HG03045 (cell line): Measurements from ENCODE around the gene LRCOL1.

Source experiments
- ATAC-seq: cut with Tn5 transposase; IDR thresholded peaks from one replicate; pipeline ENCODE4 v1.9.1; 2021; ENCODE audit warnings: mild to moderate bottlenecking, moderate library complexity; ENCODE audit not compliant: unreplicated experiment

Gene LRCOL1

DNA sequence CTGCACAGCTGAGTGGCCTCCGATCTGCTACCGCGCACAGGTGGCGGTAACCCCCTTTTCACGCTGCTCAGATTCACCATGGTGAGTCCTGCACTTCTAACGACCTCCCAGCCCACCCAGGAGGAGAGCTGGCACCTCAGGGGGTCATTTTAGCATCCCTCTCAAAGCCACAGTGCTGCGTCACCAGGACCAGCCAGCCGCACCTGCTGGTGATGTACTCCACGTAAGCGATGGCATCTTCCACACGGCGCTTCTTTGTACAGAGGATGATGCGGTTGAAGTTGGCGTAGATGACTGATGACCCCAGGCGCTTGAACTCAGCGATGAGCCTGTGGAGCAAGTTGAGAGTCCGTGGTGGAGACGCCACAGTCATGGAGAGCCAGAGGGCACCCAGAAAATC lies 27.4 kb upstream of the LRCOL1 start:
- no peak for ATAC-seq

DNA sequence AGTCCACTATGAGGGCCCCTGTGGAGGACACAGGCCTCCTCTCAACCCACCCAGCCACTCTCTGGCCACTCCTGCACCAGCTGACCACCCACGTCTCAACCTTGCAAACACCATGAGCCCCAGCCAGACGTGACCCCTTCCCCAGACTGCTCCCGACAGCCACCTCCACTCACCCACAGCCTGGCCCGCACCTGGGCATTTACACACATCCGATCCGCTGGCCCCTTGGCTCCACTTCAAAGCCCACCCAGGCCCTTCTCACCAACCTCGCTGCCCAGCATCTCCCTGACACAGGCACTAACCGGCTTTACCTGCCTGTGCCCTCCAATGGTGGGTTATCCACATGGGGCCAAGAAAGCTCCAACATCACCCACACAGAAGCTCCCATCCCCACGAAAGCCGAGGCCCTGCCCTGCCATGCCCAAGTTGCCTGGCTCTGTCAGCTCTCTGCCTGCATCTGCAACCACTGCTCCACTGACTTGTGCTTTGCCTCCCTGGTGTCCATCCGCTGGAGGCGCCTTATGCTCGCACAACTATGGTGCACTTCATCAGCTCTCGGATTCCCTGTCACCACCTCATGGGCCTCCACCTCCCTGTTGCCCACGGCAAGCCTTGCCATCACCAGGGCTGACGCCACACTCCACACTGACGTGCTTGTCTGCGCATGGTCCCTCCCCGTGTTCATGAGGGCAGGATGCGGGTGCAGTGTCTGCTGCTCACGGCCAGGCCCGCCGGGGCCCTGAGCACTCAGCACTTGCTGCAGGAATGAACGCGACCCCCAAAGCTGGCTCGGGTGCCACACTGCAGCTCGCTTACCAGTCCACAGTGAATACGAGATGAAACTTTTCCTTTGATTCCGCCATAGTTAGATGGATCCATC lies 24.9 kb upstream of the LRCOL1 start:
- no peak for ATAC-seq

DNA sequence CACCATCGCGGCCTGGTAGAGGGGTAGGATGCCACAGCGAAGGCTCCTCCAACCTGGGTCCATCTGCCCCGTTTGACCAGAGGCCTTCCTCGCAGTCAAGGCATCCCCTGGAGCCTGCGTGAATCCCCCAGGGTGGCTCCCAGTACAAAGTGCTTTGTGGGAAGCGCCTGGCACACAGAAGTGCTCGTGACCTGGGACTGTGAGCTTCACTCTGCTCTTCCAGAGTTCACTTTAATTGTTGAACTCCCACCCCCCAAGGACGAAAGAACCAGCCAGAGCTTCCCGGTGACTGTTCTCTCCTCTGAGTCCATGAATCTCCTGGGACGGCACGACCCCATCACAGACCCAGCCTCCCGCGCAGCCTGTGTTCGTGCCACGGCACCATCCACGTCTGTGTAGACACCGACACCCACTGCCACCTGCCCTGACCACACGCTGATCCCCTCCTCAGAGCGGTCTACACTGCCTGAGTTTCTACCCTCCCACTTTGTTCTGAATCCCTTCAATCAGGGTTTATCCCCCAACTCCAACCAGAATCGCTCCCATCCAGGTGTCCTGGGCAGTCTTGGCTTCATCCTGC lies 24.1 kb upstream of the LRCOL1 start:
- no peak for ATAC-seq

DNA sequence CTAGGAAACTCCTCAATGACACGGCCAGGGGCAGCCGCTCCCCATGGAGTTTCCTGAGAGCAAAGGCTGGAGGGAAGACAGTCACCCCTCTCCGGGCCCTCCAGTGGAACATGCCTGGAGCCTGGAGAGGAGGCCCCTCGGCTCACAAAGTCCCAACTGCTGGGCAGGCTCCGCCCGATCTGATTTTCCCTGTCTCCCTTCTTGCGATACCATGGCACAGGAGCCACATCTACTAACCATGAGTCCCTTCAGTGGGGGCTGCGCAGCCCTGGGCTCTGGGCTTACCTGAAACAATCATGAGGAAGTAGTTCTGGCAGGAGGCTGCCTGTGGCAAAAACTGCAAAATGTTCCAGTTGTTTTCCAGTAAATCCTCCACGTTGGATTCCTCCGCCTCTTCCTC lies 23.5 kb upstream of the LRCOL1 start:
- ATAC-seq = no peak

DNA sequence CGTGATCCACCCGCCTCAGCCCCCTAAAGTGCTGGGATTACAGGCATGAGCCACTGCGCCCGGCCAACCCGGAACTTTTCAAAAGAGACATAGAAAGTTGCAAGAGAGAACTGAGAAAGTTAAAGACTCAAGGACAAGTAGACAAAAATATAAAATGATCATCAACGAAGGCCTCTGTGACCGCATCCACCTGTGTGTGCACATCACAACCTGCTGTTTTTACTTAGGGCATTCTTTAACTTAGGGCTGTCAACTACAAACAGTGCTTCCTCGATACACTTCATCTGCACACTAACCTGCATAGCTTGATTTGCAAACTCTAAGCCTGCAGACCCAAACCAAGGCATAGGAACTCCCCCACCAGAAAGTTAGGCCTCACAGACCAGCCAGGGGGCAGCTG lies 23.0 kb upstream of the LRCOL1 start:
- ATAC-seq = no peak

DNA sequence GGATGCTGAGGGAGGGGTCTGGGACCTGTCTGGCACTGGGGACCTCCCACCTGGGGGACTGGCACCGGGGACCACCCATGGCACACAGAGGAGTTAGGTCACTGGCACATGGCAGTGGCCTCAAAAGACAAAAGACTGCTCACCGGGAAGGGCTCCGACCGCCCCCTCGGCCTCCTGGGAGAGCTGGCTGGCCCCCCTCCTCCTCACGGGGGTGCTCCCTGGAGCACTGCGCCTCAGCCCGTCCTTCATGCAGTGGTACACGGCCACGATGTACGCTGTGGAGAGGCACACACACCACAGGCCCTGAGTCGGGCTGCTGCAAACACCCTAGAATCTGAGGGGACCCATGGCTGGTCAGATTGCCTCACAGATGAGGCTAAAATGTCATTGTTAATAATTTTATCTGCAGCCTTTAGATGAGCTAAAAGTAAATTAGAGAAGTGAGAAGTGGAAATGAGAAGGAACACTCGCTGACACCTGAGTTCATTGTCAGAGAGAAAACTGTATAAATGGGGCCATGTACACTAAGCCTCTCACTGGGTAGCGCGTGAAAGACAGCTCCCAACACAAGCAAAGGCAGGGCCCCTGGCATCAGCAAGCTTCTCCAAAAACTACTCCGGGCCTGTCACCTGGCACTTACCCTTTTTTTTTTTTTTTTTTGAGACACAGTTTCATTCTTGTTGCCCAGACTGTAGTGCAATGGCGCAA lies 22.3 kb upstream of the LRCOL1 start:
- no peak for ATAC-seq

DNA sequence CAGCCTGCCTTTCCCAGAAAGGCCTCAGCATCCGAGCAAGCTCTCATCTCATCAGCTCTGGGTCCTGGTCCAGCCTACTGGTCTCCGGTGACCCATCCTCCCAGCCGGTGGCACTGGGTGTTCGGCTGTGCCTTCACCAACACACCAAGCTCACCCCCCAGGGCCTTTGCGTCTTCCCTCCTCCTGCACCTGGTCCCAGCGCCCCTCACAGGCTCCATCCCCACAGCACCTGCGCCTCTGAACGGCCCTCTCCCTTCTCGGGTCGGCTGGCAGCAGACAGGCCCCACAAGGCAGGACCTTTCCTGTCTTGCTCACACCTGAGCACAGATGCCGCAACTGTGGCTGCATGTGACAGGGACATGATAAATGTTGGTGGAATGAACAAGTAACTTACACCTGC lies 21.3 kb upstream of the LRCOL1 start:
- no peak for ATAC-seq

DNA sequence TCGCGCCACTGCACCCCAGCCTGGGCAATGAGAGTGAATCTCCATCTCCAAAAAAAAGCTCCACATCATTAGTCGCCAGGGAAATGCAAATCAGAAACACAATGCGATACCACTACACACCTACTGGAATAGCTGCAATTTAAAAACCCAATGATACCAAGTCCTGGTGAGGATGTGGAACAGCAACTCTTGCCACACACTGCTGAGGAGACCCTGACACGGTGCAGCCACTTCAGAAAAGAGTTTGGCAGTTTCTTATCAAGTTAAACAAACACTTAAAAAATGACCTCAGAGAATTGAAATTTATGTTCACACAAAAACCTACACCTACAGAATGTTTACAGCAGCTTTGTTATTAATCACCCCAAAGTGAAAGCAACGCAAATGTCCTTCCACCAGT lies 20.3 kb upstream of the LRCOL1 start:
- ATAC-seq = no peak

DNA sequence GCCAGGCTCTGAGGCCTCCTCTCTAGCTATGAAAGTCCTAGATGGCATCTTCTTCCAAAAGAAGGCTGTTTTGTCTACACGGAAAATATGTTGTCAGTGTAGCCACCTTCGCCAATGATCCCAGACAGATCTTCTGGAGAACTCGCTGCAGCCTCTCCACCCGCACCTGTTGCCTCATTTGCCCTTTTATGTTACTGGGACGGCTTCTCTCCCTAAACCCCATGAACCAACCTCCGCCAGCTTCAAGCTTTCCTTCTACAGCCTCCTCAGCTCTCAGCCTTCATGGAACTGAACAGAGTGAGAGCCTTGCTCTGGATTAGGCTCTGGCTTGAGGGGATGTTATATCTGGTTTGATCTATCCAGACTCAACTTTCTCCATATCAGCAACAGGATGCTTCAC lies 18.9 kb upstream of the LRCOL1 start:
- ATAC-seq = no peak

DNA sequence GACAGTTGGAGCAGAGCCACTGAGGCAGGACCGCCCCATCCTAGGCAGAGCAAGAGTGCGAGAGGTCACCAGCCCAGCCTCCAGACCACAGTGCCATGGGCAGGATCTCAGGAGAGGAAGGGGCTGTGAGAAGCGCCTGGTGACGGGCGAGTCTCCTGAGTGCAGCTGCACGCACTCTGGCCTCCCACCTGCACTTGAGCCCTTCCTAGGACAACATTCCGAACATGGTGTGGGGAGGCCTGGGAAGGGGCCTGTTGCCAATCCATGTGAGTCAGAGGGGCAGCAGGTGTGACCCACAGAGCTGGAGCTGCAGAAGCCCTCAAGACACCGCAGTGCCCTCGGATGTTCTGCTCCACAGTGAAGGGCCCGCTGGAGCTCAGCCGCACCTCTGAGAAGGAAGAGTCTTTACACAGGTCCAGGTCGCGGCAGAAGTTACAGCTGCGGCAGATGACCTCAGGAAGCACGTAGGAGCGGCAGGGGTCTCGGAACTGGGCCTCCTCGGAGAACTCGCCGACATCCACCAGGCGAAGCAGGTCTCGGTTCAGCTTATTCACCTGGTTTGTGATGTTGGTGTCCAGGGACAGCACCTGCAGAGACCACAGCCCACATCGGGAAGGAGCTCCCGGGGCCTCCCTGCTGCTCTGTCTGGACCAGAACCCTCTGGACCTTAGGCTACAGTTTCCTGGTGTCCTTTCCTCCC lies 15.5 kb upstream of the LRCOL1 start:
- ATAC-seq = no peak

DNA sequence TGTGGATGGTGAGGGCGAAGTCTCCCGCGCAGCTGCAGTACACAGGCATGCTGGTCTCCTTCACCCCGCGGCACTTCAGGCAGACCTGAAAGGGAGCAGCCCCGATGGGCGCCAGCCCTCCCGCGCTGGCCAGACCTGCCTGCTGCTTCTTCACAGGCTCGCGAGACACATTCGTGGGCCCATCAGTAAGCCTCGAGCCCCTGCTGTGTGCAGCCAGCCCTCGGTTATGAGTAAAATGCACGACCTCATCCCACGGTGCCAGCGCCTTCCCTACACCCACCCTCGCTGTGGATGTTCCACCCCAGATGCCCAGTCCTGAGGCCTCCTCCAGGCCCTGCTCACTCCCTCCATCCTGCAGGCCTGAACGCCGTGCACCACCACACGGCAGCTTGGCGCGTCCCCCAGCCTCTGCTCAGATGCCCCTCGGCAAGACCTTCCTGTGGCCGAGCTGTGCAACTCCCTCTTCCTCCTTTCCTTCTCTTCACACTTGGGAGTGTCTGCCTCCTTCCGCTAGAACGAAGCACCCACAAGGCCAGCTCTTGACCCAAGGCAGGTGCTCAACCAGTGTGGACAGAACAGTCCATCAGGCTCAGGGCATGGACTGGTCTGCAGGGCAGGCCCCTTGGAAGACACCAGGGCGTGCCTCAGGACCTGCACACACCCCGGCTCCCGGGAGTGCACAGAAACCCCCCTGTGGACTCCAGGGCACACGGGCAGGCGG lies 14.7 kb upstream of the LRCOL1 start:
- ATAC-seq = no peak

DNA sequence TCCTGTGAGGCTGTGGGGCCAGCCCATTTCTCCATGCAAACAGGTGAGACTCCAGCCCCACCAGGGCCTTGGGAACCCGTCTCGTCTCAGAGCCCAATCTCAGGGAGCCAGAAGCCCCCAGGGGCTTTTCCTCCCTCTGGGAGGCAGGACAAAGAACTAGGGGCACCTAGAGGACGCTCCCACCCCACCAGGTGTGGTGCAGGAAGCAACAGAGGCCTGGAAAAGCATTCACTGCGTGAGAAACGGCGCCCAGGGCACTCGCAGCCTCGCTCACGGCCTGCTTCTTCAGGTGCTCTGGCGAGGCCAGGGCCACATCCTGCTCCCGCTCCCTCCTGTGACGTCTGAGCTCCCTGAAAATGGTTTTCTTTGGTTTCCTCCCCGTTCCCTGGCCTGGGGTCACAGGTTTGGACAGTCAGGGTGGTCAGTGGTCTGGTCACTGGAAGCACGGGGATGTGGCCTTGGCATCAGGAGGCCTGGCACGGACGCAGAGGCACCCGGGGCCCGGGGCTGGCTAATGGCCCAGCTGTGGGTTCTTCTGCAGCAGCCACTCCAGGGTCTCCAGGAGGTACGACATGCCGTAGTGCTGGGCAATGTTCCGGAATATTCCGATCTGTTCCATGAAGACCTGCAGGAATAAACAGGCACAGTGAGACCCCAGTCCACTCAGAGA lies 13.9 kb upstream of the LRCOL1 start:
- no peak for ATAC-seq

DNA sequence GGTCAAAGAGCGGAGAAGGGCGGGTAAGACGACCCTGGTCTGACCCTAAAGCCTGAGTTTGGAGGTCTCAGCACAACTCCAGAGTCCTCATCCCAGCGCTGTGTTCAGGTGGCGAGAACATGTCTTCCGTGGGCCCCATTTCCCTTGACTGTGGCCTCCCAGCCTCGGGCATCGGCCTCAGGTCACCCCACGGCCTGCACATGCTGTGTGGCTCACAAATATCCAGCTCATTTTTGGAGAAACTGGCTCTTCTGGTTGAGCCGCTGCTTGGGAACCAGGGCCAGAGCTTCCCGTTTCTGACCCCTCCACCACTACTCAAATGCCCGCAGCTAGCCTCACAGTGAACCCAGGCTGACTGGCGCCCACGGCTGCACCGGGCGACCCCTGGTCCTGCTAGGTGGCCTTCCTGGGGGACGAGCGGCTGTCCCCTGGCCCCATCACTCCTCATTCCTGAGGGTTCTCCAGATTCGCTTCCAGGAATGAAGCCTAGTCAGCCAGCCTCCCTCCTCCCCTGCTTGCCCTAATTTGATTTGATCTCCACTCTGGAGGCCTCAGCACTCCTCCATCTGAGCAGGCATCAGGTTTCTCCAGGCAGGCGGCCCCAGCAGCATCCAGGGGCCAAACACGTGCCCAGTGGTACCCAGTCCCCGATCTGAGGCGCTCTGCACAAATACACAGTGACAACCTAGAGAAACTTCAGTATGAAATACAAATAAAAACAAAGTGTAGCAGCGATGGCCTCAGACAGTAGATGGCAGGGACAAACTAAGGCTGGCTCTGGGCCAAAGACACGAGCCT lies 12.9 kb upstream of the LRCOL1 start:
- ATAC-seq = no peak

DNA sequence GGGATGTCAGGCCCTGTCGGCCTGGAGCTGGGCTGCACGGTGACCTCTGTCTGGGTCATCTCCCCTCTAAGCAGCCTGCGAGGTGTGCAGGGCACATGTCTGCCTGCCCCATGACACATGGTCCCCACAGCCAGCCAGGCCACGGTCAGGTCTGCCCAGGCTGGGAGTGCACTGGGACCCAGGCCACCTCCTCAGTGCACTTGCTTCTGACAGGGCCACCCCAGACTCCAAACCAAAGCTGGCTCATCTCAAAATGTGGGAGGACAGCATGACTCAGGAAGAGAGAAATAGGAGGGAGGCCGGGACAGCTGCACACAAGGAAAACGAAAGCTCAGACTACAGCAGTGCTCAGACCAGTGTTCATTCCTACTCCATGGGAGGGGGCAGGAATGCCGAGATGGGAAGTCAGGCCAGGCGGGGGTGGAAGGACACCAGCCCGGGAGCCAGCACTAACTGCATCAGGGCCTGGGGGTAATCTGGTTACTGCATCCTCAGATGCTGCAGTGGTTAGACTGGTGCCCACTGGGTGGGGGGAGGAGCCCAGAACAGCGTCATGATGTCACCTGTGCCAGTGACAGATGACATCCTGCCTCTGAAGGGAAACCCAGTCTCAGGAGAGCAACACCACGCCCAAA lies 12.2 kb upstream of the LRCOL1 start:
- no peak for ATAC-seq

DNA sequence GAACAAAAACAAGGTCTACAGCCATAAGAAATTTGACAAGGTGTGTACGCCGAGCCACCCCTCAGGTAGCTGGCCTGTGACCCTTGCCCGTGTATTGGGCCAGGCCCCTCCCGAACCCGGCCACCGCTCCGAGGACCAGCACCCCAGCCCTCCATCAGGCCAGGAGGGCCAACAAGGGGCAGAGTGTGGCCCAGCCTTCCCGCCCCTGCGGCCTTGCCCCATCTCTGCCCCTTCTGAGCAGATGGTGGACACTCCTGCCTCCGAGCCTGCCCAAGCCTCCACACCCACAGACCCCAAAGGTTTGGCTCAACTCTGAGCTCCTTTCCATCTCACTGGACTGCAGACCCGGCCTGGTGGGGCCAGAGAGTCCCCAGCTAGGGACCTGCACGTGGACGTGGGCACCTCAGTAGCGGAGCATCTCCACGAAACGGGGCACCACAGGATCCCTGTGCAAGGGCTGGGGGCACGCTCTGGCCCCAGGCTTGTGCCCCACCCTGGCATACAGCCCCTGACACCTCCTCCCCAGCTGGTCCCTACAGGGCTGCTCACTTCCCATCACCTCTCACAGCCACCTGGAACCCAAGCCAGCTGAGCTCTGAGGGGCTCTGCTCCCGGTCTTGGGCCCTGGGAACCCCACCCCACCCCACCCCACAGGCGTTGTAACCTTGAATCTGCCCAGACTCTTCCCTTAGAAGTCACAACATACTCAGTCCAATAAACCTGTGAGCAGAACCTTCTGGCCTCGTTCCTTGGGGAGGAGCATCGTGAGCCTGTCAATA lies 11.5 kb upstream of the LRCOL1 start:
- ATAC-seq = no peak

DNA sequence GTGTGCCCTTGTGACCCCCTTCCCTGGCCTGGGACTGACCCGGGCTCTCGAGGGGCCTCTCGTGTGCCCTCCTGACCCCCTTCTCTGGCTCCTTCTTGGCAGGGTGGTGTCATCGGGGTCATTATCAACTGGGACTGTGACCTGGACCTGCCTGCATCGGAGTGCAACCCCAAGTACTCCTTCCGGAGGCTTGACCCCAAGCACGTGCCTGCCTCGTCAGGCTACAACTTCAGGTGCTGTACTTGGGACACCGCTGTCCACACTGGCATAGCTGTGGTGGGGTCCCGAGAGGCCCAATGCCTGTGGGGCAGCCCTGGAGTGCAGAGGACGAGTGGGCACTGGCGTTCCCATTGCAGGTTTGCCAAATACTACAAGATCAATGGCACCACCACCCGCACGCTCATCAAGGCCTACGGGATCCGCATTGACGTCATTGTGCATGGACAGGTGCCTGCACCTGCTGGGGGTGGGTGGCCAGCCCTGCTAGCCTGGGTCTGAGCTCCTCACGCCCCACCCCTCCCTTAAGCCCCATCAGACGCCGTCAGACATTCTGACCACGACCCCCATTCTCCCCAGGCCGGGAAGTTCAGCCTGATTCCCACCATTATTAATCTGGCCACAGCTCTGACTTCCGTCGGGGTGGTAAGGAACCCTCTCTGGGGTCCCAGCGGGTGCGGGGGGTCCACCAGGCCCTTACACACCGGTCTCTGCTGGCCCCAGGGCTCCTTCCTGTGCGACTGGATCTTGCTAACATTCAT lies 10.7 kb upstream of the LRCOL1 start:
- ATAC-seq = no peak

DNA sequence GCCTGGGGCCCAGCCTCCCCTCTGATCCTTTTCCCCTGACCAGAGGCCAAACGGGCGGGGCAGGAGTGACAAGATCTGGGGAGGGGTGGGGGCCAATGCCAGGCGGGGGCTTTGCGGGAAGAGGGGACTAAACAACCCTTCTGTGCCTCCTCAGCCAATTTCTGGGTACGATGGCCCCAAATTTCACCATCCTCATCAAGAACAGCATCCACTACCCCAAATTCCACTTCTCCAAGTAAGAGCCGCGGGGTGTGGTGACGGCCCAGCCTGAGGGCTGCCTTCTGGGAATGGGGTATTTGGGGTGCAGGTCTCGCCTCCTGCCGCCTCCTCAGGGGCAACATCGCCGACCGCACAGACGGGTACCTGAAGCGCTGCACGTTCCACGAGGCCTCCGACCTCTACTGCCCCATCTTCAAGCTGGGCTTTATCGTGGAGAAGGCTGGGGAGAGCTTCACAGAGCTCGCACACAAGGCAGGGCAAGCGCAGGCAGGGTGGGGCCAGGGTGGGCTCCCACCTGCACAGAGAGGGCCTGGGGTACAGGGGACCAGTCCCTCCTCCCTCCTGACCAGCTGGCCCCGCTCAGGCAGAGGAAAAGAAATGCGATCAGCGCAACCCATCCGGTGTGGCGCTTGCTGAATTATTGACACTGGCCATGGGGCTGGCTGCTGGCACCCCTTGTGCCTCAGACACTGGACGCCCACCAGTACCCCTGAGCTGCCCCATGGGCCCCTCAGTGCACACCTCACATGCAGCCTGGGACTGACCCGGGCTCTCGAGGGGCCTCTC lies 9.9 kb upstream of the LRCOL1 start:
- no peak for ATAC-seq
